Raji (cell line): ENCODE data around the gene GPR153.

Experiments
- POLR2A ChIP-seq: IDR thresholded peaks from 2 replicates; pipeline ENCODE4 v1.6.1; 2011; ENCODE audit warnings: low read depth, low read length, control low read depth; ENCODE audit not compliant: insufficient read depth

The GPR153 gene

GRCh38 chr1:6265151-6265550, 4.3 kb upstream of the GPR153 start:
- no peak for TF ChIP-seq POLR2A

GRCh38 chr1:6263716-6264115, 2.8 kb upstream of the GPR153 start:
- TF ChIP-seq POLR2A, result no peak

- no peak for TF ChIP-seq POLR2A
These were observed 1.9 kb upstream of the GPR153 start for GRCh38 chr1:6262555-6263420.

- no peak for TF ChIP-seq POLR2A
These were observed 707 bp upstream of the GPR153 start for GRCh38 chr1:6261615-6261995.

- TF ChIP-seq POLR2A, result no peak
These were observed 414 bp downstream of the GPR153 start for GRCh38 chr1:6260433-6260934.

- TF ChIP-seq POLR2A, result no peak
These were observed 1.2 kb downstream of the GPR153 start for GRCh38 chr1:6259491-6260362.

- no peak for TF ChIP-seq POLR2A
These were observed 2.2 kb downstream of the GPR153 start for GRCh38 chr1:6258675-6259074.

GRCh38 chr1:6257541-6258069, 3.3 kb downstream of the GPR153 start:
- no peak for TF ChIP-seq POLR2A

GRCh38 chr1:6256645-6257044, 4.3 kb downstream of the GPR153 start:
- no peak for TF ChIP-seq POLR2A

GRCh38 chr1:6254691-6255090, 6.2 kb downstream of the GPR153 start:
- TF ChIP-seq POLR2A, result no peak

GRCh38 chr1:6253380-6253779, 7.5 kb downstream of the GPR153 start:
- no peak for TF ChIP-seq POLR2A

- TF ChIP-seq POLR2A, result no peak
These were observed 8.6 kb downstream of the GPR153 start for GRCh38 chr1:6252374-6252710.

GRCh38 chr1:6251681-6252373, 9.1 kb downstream of the GPR153 start:
- TF ChIP-seq POLR2A, result no peak

- no peak for TF ChIP-seq POLR2A
These were observed 9.7 kb downstream of the GPR153 start for GRCh38 chr1:6251233-6251632.
